Left forelimb (tissue), 1 donor: ENCODE data around the gene TCF7L2.

Experiments used
- DNase-seq: peaks from one replicate; pipeline ENCODE4 v3.0.0-alpha.2; 2018; ENCODE audit warnings: low spot score

The TCF7L2 gene

DNA sequence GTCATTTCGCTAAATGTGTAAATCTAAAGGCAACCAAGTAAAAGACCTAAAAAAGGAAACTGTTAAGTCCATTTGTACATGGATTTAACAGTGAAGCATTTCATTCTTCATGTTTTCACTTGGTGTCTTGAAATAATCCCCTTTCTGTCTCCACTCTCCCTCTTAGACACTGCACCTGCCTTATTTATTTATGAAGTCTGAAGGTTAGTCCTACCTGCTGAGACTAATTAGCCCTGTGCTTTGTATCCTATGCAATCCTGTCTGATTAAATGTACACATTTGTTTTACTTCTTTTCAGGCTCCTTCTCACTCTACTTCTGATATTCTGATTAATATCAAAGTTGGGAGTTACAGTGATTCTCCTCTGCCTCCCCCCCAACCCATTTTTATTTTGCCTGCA, 1.9 kb upstream of the TCF7L2 start:
- no peak for DNase-seq

GRCh38 chr10:112949143-112949823, 764 bp upstream of the TCF7L2 start:
- DNase-seq, result no peak

- no peak for DNase-seq
Observed at GRCh38 chr10:112950714-112951358, 789 bp downstream of the TCF7L2 start.

DNA sequence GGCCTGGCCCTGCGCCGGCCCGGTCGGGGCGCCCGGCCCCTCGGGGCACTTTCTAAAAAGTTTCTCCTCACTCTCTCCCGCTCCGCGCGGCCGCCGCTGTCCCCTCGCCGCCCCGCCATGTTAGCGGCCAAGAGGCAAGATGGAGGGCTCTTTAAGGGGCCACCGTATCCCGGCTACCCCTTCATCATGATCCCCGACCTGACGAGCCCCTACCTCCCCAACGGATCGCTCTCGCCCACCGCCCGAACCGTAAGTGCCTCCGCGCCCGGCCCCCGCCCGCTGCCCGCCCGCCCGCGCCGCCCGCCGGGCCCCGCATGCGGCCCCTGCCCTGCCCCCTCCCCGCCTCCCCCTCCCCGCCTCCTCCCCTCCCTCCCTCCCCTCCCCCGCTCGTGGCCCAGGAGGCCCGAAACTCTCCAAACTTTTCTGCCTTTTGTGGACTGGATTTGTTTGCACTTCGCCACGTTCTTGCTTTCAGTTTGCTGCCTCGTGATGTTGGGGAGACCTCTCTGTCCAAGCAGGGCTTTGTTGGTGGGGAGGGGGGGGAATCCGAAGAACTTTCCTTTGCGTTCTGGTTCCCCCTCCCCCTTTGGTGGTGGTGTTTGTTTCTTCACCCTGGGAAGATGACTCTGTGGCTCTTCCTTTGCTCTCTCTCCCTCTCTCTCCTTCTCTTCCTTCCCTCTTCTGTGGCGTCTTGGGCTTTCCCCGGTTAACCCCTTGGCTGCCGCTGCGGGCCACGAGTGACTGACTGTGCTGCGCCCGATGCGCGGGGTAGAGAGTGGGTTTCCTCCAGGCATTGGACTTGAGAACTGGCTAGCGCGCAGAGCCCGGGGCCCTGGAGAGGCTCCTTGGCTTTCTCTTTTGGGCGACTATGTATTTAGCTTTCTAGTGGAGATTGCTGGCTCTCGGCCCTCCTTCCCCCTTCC, 1.6 kb downstream of the TCF7L2 start:
- peak; percentile 84 for DNase-seq

DNA sequence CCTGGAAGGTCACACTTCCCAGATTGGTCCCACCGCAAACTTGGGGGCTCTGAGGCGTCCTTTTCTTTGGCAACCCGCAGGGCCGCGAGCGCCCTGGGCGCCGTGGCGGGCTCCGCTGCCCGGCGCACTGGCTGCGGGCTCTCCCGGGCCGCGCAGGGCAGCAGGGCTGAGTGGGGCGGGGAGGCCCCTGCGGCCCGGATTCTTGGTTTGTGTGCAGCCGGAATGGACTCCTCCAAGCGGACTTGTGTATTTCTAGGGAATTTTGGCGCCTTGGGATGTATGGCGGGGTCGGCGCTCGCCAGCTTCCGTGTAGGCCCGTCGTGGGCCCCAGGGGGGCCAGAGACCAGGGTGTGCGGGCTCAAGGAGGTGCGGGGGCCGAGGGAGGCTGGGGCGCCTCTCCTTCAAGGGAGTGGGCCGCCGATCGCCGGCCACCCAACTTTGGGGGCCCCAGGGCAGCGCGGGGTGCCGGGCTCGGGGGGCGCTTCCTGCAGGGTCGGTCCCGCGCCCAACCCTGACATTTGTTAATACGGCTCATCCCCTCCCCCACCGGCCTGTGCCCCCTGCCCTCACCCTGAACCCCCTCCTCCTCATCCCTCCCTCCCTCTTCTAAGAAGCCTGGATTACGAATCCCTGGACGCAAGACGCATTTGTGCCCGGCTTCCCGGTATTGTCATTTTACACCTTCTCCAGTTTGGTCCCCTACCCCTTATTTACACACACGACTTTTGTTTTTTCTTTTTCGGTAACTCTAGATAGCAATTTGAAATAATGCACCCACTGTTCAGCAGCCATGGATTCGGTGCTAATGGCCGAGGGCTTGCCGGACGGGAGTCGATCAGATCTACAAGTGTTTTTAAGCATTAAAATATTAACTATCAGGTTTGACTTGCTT, 2.5 kb downstream of the TCF7L2 start:
- no peak for DNase-seq

DNA sequence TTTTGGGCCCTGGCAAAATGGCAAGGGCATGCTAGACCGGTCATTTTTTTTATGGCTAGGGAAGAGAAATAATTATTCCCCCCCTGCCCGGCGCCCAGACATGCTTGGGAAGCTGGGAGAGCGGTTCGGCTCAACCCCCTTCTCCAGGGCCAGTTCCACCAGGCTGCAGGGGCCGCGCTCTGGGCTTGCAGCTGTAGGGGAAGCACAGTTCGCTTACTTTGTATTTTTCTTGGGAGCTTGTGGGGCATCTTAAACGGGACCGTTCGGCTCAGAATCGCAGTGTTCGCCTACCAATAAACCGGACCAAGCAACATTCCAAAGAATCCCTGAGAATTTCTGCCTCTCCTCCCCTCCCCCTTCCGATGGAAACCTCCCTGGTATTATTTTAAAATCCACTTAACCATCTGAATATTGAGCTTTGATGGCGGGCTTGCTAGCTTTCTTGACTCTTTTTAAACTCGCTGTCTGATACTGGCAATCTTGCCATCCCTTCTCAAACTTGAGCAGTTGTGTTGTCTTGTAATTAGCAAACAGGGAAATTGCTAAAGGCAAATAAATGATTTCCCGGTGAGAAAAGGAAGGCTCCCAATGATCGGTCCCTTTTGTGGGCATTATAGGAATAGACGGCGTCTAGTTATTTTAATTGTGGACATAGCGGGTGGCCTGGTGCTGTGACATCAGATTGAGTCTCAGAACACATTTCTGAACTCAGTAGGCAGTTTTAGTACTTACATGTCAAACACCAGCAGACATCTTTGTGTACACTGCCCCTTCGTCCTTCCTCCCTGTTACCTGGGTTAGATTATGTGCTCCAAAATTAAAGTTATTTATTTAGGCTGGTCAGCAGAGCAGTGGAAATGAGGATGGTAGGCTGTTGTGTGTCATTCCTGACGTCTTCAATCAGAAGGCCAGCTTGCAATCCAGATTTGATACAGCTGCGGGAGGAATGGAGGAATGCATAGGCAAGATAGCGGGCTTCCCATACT, 3.4 kb downstream of the TCF7L2 start:
- no peak for DNase-seq

GRCh38 chr10:112954974-112955581, 5.0 kb downstream of the TCF7L2 start:
- DNase-seq, result no peak

DNA sequence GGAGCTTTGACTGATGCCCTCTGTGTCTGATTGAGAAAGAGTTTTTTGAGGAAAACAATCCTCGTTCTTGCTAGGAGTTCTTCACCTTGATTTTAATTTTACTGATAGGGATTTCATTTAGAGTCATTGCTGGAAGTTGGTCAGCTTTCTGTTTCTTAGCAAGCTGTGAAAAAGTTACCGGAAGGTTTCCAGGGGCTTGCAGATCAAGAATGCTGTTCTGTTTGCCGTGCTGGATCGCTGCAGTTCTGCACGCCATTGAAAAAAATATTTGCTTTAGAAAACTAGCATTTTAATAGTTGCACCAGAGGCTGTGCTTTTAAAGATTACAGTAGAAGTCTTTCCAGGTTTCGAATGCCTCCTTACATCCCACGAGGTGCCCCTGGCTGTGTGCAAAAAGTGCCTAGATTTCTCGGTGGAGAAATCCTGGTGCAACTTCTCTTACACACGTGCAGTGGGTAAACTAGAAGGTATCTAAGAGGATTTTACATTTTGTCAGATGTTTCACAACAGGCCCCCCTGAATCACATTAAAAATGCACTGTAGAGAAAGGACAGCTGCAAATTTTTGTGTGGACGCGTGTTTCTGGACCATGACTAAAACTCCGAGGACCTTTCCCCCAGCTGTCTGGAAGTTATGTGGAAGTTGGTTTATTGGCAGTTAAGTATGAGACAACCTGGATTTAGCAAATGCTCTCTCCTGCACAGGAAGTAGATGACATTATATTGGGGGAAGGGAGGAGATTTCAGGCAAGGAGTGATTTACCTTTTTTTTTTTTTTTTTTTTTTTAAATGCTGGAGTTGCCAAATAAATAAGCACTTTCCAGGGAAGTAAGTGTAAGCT, 5.8 kb downstream of the TCF7L2 start:
- no peak for DNase-seq

DNA sequence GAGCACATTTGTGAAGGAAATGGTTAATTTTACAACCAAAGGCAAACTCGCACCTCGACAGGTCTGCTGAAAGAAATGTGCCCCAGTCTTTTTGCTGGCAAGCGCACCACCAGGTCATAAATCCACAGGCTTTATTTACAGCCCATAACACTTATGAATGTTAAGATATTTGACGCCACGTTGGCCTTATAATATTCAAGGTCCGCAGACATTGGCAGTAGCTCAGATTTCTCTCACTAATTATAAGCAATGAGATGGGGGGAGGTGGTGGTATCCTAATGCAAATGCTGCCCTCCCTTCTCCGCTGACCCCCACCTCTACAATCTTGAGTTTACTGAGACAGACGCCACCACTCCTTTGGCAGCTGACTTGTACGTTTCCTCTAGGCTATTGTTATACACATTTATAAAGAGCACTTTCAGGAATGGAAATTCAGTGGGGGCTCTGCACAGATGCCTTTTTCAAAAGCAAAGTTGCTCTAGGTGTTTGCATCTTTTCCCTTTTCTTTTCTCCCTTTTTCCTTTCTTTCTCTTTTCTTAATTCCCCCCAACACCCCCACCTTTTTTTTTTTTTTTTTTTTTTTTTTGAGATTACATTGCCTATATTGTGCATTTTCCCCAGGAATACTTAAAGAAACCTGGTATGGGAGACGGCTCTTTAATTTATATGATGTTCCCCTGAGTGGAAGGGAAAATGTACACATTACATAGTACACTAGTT, 6.7 kb downstream of the TCF7L2 start:
- DNase-seq, result no peak

GRCh38 chr10:112957640-112958092, 7.6 kb downstream of the TCF7L2 start:
- no peak for DNase-seq

DNA sequence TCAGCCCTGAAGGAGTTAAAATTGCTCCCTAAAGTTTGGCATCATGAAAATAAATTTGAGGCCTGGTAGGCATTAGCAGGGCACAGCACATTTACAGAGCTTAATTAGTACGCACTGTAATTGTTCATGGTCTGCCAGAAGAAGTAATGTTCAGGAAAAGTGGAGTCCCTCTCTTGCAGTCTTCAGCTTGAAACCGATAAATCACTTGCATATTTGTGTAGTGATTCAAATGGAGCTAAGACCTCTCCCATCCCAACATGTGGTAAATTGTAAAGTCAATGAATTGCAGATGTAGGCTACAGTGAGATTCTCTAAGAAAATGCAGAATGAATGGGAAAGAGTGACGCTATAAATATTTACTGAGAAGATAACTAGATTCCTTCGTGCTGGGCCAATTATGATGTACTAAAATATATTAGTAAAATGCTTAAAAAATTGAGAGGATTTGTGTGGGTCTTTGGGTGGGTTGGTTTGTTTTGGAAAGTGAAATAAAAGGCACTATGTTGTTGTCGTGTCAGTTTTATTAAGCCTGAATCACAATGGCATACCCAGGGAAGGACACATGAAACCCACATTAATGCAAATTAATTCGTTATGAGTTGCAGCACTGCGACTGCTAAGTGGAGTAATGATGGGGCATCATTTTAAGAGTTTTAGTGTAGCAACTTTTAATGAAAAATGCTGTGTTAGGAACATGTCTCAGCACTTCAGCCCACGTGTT, 8.4 kb downstream of the TCF7L2 start:
- no peak for DNase-seq

DNA sequence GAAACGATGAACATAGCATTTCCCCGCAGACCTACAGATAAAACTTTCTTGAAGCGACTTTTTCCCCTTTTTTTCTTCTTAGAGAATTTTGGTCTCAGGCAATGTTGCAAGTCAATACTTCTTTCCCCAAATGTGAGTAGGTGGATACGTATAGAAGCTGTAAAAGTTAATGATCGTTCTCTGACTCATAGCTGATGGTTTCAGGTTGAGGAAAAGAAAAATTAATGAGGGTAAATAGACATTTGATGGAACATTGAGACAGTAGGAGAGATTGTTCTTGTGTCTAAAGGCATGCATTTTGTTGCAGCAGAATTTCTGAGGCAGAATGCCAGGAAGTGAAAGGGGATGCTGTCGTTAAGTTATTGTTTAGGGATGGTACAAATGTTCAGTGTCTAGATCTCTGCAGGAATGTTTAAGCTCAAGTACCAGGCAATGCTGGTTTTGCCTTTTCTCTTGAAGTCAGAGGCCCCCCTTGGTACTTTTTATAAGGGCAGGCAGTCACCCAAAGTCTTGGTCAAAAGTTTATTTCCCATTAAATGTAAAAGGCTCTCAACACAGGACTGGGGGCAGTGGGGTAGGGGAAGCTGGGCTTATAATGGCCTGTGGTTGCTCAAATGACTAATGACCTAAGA, 9.3 kb downstream of the TCF7L2 start:
- no peak for DNase-seq

- no peak for DNase-seq
Observed at GRCh38 chr10:112960151-112960681, 10.2 kb downstream of the TCF7L2 start.

GRCh38 chr10:112961609-112962008, 11.6 kb downstream of the TCF7L2 start:
- DNase-seq, result no peak

GRCh38 chr10:112962343-112962742, 12.3 kb downstream of the TCF7L2 start:
- DNase-seq, result no peak

DNA sequence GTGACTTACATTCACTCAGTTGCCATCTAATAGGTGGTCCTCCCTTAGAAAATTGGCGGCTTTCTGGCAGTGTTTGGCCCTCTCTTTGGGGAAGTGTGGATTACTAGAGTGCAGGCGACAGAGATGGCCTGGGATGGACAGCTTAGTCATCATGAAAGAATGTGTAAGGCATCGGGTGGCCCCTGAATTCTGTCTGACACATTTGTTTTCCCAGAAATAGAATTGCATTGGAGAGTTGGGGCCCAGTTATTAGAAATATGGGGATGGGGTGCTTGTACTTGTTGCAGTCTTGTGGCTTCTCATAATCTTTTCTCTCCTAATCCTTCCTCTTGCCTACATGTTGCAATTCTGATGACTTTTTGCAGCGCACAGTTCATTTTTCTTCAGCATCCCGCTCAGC, 13.8 kb downstream of the TCF7L2 start:
- no peak for DNase-seq

DNA sequence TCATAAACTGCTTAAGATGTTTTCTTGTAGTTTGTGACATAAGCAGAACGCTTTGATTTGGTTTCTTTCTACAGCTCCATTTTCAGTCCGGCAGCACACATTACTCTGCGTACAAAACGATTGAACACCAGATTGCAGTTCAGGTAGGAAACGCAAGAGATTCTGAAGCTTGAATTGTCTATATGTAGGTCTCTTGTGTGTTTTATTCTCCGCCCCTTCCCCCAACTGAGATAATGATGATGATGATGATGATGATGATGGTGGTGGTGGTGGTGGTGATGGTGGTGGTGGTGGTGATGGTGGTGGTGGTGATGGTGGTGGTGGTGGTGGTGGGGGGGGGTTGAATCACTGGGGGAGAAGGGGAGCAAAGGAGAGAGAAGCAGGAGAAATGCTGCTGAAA, 14.4 kb downstream of the TCF7L2 start:
- no peak for DNase-seq
